Measurements from ENCODE around the gene RSPRY1.

The RSPRY1 gene

GRCh38 chr16:57152096-57153093 is 33.7 kb upstream of the RSPRY1 start:
- no peak for DNase-seq

GRCh38 chr16:57153841-57154240 is 32.3 kb upstream of the RSPRY1 start:
- no peak for DNase-seq

GRCh38 chr16:57155702-57156350 is 30.3 kb upstream of the RSPRY1 start:
- no peak for DNase-seq

- DNase-seq = no peak
These were observed 29.8 kb upstream of the RSPRY1 start for GRCh38 chr16:57156351-57156703.

- DNase-seq = no peak
These were observed 28.6 kb upstream of the RSPRY1 start for GRCh38 chr16:57157533-57157932.

GRCh38 chr16:57159447-57159846 is 26.7 kb upstream of the RSPRY1 start:
- DNase-seq = no peak

- no peak for DNase-seq
These were observed 22.3 kb upstream of the RSPRY1 start for GRCh38 chr16:57163842-57164241.

GRCh38 chr16:57165483-57165882 is 20.6 kb upstream of the RSPRY1 start:
- DNase-seq = no peak

- DNase-seq = no peak
These were observed 20.2 kb upstream of the RSPRY1 start for GRCh38 chr16:57165938-57166337.

GRCh38 chr16:57166451-57166850 is 19.7 kb upstream of the RSPRY1 start:
- no peak for DNase-seq

GRCh38 chr16:57166951-57167350 is 19.2 kb upstream of the RSPRY1 start:
- no peak for DNase-seq

GRCh38 chr16:57167538-57167937 is 18.6 kb upstream of the RSPRY1 start:
- no peak for DNase-seq

GRCh38 chr16:57167953-57168352 is 18.2 kb upstream of the RSPRY1 start:
- DNase-seq = no peak

GRCh38 chr16:57169327-57169726 is 16.8 kb upstream of the RSPRY1 start:
- no peak for DNase-seq

- DNase-seq = no peak
These were observed 13.3 kb upstream of the RSPRY1 start for GRCh38 chr16:57172721-57173290.

- DNase-seq = no peak
These were observed 10.2 kb upstream of the RSPRY1 start for GRCh38 chr16:57175896-57176295.

GRCh38 chr16:57178196-57178595 is 7.9 kb upstream of the RSPRY1 start:
- DNase-seq = no peak

GRCh38 chr16:57178793-57179212 is 7.3 kb upstream of the RSPRY1 start:
- DNase-seq = no peak

GRCh38 chr16:57179215-57179828 is 6.8 kb upstream of the RSPRY1 start:
- DNase-seq = no peak

GRCh38 chr16:57184113-57184512 is 2.0 kb upstream of the RSPRY1 start:
- no peak for DNase-seq

GRCh38 chr16:57184887-57185445 is 1.2 kb upstream of the RSPRY1 start:
- DNase-seq = no peak

- no peak for DNase-seq
These were observed 634 bp upstream of the RSPRY1 start for GRCh38 chr16:57185446-57185944.
